NCI-H146 treated with DMSO at 0.1 percent for 48 hours (cell line): ENCODE data around the gene RFTN1.
"Not testable (repeated sequence)": the region's sequence is repeated elsewhere in the genome, so short reads cannot be mapped to it uniquely, and the experiment has no call there.

Experiments used
- DNase-seq: peaks from one replicate; lab custom pipeline; 2025; ENCODE audit not compliant: unreplicated experiment; lab: John Stamatoyannopoulos, UW

Gene RFTN1

GRCh38 chr3:16310486-16310885 is 203.0 kb downstream of the RFTN1 start:
- DNase-seq = not testable (repeated sequence)

- no peak for DNase-seq
Measured at GRCh38 chr3:16309558-16309957, 203.9 kb downstream of the RFTN1 start.

- no peak for DNase-seq
Measured at GRCh38 chr3:16308727-16309126, 204.8 kb downstream of the RFTN1 start.

- no peak for DNase-seq
Measured at GRCh38 chr3:16307832-16308531, 205.5 kb downstream of the RFTN1 start.

GRCh38 chr3:16305111-16305541 is 208.4 kb downstream of the RFTN1 start:
- no peak for DNase-seq

- no peak for DNase-seq
Measured at GRCh38 chr3:16304061-16305010, 209.2 kb downstream of the RFTN1 start.

- DNase-seq = no peak
Measured at GRCh38 chr3:16303037-16303575, 210.4 kb downstream of the RFTN1 start.

- DNase-seq = no peak
Measured at GRCh38 chr3:16302082-16302631, 211.3 kb downstream of the RFTN1 start.

GRCh38 chr3:16301507-16301906 is 212.0 kb downstream of the RFTN1 start:
- no peak for DNase-seq

- no peak for DNase-seq
Measured at GRCh38 chr3:16300881-16301359, 212.6 kb downstream of the RFTN1 start.

- DNase-seq = no peak
Measured at GRCh38 chr3:16300307-16300706, 213.2 kb downstream of the RFTN1 start.

- DNase-seq = no peak
Measured at GRCh38 chr3:16299746-16300145, 213.8 kb downstream of the RFTN1 start.

GRCh38 chr3:16298891-16299290 is 214.6 kb downstream of the RFTN1 start:
- DNase-seq = no peak

- DNase-seq = no peak
Measured at GRCh38 chr3:16297997-16298885, 215.3 kb downstream of the RFTN1 start.

GRCh38 chr3:16295298-16295890 is 218.1 kb downstream of the RFTN1 start:
- no peak for DNase-seq

GRCh38 chr3:16294844-16295243 is 218.7 kb downstream of the RFTN1 start:
- DNase-seq = no peak

- DNase-seq = no peak
Measured at GRCh38 chr3:16290827-16291196, 222.7 kb downstream of the RFTN1 start.

GRCh38 chr3:16290007-16290826 is 223.3 kb downstream of the RFTN1 start:
- DNase-seq = peak; percentile 25
